ENCODE measurements around the gene SART1.
A peak's percentile ranks its signal among the peaks of the same experiment; 100 is the strongest.

Gene SART1

GRCh38 chr11:66011239-66011784 is 49.8 kb downstream of the SART1 start:
- no peaks in the 10 kb centered on the region for H3K27me3 ChIP-seq (ENCODE audit: control insufficient read depth, insufficient read depth, low read length)
- peaks cover 14% of the 10 kb centered on the region for H3K4me1 ChIP-seq
- H3K4me3 ChIP-seq (ENCODE audit: low read depth, low read length) = no peak overlapping the region
- H3K9me3 ChIP-seq (ENCODE audit: control insufficient read depth, low read length) = no peaks in the 10 kb centered on the region
- H3K27ac ChIP-seq = no peak overlapping the region
- H3K36me3 ChIP-seq (ENCODE audit: control insufficient read depth, insufficient read depth, low read length) = no peaks in the 10 kb centered on the region
- H3K4me2 ChIP-seq (ENCODE audit: low read length) = no peak overlapping the region
- peak overlapping the region; percentile 75 for H2AFZ ChIP-seq
- no peak overlapping the region for H3K9ac ChIP-seq
- TF ChIP-seq, protein P1, sequence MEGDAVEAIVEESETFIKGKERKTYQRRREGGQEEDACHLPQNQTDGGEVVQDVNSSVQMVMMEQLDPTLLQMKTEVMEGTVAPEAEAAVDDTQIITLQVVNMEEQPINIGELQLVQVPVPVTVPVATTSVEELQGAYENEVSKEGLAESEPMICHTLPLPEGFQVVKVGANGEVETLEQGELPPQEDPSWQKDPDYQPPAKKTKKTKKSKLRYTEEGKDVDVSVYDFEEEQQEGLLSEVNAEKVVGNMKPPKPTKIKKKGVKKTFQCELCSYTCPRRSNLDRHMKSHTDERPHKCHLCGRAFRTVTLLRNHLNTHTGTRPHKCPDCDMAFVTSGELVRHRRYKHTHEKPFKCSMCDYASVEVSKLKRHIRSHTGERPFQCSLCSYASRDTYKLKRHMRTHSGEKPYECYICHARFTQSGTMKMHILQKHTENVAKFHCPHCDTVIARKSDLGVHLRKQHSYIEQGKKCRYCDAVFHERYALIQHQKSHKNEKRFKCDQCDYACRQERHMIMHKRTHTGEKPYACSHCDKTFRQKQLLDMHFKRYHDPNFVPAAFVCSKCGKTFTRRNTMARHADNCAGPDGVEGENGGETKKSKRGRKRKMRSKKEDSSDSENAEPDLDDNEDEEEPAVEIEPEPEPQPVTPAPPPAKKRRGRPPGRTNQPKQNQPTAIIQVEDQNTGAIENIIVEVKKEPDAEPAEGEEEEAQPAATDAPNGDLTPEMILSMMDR (IDR thresholded peaks at IDR 0.05) = no peak
- no peaks in the 10 kb centered on the region for H3K79me2 ChIP-seq

DNA sequence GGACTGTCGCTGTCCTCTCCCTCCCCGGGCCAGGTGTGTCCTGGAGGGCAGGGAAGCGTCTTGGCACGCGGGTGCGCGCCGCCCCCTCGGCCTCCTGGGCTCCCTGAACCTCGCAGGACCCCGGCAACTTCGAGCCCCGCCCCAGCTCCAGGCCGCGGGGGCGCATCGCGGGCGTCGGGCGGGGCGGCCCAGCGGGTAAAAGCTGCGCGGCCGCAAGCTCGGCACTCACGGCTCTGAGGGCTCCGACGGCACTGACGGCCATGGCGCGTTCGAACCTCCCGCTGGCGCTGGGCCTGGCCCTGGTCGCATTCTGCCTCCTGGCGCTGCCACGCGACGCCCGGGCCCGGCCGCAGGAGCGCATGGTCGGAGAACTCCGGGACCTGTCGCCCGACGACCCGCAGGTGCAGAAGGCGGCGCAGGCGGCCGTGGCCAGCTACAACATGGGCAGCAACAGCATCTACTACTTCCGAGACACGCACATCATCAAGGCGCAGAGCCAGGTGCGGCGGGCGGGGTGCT is 50.3 kb downstream of the SART1 start, which contains the start of gene CST6:
Gene CST6 (plus strand): TSS at position 224 of the 519 bp plus-strand sequence. CDS start 37 bp downstream, at position 261.
- Histone ChIP-seq H3K9me3 (ENCODE audit: control insufficient read depth, low read length) (no peaks in the 10 kb centered on the region), H3K4me3 (ENCODE audit: low read depth, low read length) (no peak within 1 kb of the TSS), H3K36me3 (ENCODE audit: control insufficient read depth, insufficient read depth, low read length) (no peaks in the 10 kb centered on the region), H3K27ac (no peak within 1 kb of the TSS), H2AFZ (peak within 1 kb of the TSS; percentile 75), H3K9ac (no peak within 1 kb of the TSS), H3K79me2 (no peaks in the 10 kb centered on the region), H3K4me1 (peaks cover 14% of the 10 kb centered on the region), H3K4me2 (ENCODE audit: low read length) (no peak within 1 kb of the TSS), H3K27me3 (ENCODE audit: control insufficient read depth, insufficient read depth, low read length) (no peaks in the 10 kb centered on the region)
- TF ChIP-seq, protein P1 (IDR thresholded peaks at IDR 0.05) = no peak

- no peak overlapping the region for H3K4me3 ChIP-seq (ENCODE audit: low read depth, low read length)
- TF ChIP-seq, protein P1 (IDR thresholded peaks at IDR 0.05) = no peak
Measured at GRCh38 chr11:66012371-66012945, 50.9 kb downstream of the SART1 start.

DNA sequence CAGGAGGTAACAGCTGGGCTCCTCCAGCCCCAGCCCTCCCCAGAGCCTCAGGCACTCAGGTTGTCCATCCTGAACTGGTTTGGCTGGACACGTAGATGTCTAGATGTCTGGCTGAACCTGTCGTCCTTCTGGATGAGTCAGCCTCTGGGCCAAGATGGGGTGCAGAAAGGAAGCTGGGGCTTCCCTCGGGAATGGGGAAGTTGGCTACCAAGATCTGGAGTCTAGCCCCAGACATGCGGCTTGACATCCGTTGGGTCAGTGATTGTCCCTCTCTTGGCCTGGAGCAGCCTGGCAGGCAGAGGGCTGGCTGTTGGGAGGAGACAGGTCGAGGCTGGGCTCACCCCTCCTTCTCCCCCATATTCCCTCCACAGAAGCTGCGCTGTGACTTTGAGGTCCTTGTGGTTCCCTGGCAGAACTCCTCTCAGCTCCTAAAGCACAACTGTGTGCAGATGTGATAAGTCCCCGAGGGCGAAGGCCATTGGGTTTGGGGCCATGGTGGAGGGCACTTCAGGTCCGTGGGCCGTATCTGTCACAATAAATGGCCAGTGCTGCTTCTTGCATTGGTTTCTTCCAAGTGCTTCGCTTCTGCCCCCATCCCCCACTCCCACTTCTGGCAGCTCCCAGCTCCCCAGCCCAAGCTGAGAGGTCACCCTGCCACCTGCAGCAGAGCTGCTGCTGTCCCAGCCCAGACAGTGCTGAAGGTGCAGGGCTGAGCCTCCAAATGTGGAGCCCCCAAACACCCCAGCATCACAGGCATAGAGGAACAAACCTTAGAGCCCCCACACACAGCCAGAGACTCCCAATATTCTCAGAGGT is 51.6 kb downstream of the SART1 start:
- Histone ChIP-seq H3K36me3 (ENCODE audit: control insufficient read depth, insufficient read depth, low read length) (no peaks in the 10 kb centered on the region), H3K4me2 (ENCODE audit: low read length) (no peak overlapping the region), H3K27me3 (ENCODE audit: control insufficient read depth, insufficient read depth, low read length) (no peaks in the 10 kb centered on the region), H3K4me1 (peaks cover 14% of the 10 kb centered on the region), H3K9ac (no peak overlapping the region), H3K9me3 (ENCODE audit: control insufficient read depth, low read length) (no peaks in the 10 kb centered on the region), H2AFZ (no peak overlapping the region), H3K79me2 (no peaks in the 10 kb centered on the region), H3K4me3 (ENCODE audit: low read depth, low read length) (no peak overlapping the region), H3K27ac (no peak overlapping the region)
- TF ChIP-seq, protein P1 (IDR thresholded peaks at IDR 0.05) = no peak

More at GRCh38 chr11:66012371-66012945, 50.9 kb downstream of the SART1 start:
- Histone ChIP-seq H3K36me3 (ENCODE audit: control insufficient read depth, insufficient read depth, low read length) (no peaks in the 10 kb centered on the region), H3K9ac (no peak overlapping the region), H3K9me3 (ENCODE audit: control insufficient read depth, low read length) (no peaks in the 10 kb centered on the region), H3K79me2 (no peaks in the 10 kb centered on the region), H3K4me1 (peaks cover 14% of the 10 kb centered on the region), H3K27ac (no peak overlapping the region), H2AFZ (peak overlapping the region; percentile 75), H3K27me3 (ENCODE audit: control insufficient read depth, insufficient read depth, low read length) (no peaks in the 10 kb centered on the region), H3K4me2 (ENCODE audit: low read length) (no peak overlapping the region)
